GM18508 (cell line): ENCODE data around the gene ZNF516.

Source experiments
- ATAC-seq: cut with Tn5 transposase; IDR thresholded peaks from one replicate; pipeline ENCODE4 v1.9.1; 2021; ENCODE audit warnings: moderate number of reproducible peaks; ENCODE audit not compliant: insufficient read depth, unreplicated experiment

The ZNF516 gene

DNA sequence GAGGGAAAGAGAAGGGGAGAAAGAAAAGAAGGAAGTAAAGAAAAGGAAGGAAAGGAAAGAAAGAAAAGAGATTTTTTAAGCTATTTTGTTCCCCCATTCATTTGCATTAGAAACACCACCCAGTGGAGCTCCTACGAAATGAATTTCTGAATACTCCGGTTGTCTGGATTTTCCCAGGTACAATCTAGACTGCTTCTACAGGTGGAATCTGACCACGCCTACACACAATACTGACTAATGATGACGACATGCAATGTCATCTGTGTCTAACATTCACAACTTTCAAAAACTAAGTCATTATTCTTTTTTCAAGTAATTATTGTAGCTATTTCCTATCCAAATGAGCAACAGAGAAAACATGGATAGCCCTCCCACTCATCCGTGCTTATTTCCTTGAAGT, 121.7 kb downstream of the ZNF516 start:
- ATAC-seq: no peak

DNA sequence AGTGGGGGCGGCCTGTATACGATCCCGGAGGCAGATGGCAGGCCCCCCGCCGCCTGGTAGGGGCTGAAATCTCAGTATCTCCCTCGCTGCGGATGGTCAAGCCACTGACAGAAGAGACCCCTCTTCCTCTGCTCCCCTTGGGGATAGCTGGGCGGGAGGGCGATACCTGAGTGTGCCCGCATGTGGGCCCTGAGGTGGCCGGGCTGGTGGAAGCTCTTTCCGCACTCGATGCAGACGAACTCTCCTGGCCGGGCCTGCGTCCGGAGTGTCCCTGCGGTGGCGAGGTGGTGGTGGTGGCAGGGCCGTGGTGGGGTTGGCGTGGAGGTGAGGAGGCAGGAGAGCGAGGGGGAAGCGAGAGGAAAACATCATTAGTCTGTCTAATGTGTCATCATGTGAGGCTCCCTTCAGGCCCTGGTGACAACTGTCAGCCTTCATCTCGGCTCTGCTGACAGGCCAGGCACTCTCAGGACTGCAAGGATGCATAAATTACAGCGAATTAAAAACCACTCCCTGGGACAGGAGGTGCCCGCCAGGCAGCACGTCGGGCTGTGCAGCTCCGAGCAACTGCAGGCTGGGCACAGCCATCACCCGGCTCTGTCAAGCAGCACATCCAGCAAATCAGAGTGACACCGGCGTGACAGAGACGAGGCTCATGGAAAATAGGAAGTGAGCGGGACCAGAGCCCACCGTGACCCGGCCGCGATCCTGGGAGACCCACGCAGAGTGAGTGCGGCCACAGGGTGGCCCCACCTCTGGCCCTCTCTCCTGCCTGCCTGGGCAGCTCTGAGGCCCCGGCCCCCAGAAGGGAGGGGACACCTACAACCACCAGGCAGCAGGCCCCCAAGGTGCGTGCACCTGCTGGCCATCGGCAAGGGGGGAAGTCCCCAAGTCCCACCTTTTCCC, 123.5 kb downstream of the ZNF516 start:
- ATAC-seq: no peak

DNA sequence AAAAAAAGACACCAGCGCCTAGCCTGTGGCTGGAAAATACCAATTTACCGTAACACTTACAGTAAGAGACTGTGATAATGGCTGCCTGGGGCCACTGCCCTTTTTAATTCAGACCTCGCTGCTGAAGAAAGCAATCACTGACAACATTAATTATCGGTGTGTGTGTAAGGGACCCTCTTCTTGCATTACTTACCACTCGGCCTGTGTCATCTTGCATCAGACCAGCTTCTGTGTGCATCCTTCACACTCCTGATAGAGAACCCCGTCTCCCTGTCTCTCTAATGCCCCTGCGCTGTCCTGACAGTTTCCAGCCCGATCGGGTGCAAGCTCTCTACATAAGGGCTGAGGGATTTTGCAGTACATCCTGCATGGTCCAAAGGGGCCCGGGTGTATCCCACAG, 124.4 kb downstream of the ZNF516 start:
- no peak for ATAC-seq

DNA sequence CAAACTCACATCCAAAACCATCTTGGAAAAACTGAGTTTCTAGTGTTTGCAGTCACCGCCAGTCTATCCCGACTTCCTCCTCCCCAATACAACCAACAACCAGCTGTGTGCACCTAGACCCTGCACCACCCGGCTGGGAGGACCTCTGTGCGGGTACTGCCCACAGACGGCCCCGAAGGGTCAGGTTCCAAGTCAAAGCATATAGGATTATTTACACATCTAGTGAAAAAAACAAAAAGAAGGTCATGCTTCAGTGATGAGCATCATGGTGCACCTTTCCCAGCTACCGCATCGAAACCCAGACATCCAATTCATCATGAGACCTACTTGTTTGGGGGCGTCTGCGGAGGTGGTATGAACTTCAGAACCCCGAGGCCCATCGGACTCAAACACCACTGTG, 124.8 kb downstream of the ZNF516 start:
- ATAC-seq: no peak

DNA sequence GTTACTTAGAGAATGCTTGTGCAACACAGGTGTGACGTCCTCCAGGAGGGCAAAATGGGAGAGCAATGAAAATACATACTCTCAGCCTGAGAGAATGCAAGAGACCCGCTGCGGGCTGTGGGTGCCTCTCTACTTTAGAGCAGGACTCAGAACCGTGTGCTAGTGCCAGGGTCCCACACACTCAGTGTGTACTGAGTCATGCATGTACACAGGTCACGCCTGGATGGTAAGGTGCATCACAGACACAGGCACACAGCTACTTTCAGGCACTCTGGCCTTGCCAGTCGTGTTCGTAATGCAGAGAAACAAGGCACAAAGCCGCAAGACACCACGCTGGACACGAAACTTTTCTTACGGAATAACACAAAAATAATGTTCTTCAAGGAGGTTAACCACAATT, 125.3 kb downstream of the ZNF516 start:
- no peak for ATAC-seq

DNA sequence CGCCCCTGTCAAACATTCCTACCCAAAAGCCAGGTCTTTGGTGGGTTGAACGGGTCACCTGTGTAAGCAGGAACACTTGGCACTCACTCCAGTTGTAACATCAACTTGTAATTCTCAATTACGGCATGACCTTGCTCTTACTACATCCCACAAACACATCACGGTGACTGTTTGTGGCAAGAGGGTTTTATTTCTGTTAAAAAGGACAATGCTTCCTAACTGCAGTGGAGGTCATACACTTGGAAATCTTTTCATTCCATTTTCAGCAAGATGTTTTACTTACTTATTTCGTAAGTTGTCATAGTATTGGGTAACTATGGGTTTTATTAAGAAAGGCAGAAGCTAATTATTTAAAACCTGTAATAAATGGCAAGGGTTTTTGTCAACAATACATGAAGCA, 126.1 kb downstream of the ZNF516 start:
- no peak for ATAC-seq

DNA sequence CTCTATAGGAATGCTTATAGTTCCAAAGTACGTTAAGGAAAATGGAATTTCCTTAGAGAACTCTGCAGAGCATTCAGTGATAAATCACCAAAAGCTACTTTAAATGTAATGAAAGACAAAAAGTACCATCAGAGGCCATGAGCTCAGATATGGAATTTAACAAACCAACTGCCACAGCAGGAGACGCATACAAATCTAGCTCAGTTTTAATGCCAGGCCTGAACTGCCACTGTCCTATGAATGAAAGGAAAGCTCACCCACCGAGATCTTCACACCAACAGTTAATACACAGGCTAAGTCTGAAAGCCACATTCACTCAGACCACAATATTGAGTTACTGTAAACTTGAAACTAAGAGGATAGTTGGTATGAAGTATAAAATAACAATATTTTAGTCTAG, 126.8 kb downstream of the ZNF516 start:
- no peak for ATAC-seq

DNA sequence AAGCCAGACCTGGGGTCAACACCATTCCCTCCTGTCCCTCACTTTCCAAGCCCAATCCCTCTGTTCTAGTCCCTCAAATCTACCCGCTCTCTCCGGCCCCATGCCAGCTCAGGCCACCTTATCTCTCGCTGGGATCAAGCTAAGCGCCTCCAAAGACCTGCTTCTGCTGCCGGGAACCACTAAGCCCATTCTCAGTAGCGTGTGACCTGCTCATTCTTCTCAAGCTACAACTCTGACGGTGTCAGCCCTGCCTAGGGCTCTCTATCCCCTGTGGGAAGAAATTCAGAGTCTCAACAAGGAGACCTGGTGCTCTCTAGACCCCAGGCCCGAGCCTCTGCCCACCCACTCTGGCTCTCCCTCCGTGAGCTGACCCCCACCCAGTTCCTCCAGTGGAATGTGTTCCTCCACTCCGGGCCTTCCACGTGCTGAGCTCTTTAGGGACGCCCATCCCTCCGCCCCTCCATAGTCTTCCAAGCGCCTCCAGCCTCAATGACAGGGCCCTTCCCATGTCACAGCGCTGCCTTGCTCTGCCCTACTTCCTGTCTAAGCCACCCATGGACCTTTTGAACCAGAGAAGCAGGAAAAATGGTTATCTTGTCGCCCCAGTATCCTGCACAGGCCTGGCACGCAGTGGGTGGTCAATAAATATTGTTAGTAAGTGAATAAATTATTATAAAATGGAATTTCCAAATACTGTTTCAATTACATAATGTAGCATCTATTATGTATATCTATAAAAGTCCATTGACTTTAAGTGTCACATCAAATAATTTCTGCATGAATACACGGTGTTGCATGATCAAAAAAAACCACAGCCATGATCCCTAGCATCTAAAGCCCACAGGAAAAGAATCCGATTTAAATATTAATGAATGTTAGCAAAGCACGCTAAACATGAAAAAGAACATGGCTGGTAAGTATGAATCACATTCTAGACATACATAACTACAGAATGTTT, 127.6 kb downstream of the ZNF516 start:
- no peak for ATAC-seq

DNA sequence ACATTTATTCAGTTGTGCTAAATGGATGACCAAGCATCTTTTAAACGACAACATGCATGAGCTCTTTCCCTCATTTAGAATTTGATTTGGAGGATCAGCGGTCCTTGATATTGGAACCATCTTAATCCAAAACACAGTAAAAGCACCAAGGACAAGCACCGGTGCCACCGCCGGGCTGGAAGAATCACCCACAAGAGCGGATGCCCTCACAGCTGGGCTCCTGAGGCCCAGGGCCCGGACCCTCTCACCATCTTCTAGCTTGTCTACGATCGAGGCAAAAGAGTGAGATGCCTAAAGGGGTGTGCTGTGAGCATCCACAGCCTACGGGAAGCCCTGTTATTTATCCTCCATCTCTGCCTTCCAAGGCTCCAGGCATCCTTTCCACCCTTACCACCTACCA, 129.5 kb downstream of the ZNF516 start:
- ATAC-seq: no peak

DNA sequence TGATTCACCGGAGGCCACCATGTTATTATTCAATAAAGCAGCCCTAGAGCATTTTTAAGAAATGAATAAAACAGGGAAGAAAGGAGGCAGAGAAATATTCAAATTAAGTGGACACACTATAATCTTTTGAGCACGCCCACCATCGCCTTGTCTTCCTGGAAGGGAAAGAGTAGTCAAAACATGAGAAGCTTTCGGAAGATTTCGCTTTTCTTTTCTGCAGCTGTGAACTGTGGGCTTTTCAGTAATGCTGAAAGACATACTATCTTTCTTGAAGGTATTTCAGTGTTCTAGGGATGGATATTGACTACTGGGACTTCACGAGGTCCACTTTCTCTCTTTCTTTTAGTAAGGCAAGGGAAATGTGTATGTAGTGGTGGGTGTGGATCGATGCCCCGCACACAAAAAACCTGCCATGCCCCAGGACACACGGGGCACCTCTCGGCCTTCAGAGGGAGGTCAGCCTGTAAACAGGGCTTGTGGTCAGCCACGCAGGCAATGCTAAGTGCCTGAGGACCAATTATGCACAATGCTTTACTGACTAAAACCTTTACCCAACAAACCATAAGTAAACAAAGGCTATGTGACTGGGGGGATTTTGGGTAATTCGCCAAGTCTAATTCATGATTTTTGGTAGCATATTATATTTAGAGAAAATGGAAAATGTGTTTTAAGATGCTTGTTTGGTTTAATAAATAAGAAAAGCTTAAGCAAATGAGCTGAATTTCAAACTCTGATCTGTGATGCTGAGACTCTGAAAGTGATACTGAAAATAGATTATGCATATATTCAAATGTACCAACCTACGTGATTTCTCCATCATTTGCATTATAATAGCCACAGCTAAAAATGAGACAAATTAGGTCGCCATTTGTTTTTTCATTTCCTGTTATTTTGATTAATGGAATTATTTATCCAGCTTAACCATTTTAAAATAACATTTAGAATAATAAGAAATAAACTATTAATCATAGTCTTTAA, 130.5 kb downstream of the ZNF516 start:
- no peak for ATAC-seq

DNA sequence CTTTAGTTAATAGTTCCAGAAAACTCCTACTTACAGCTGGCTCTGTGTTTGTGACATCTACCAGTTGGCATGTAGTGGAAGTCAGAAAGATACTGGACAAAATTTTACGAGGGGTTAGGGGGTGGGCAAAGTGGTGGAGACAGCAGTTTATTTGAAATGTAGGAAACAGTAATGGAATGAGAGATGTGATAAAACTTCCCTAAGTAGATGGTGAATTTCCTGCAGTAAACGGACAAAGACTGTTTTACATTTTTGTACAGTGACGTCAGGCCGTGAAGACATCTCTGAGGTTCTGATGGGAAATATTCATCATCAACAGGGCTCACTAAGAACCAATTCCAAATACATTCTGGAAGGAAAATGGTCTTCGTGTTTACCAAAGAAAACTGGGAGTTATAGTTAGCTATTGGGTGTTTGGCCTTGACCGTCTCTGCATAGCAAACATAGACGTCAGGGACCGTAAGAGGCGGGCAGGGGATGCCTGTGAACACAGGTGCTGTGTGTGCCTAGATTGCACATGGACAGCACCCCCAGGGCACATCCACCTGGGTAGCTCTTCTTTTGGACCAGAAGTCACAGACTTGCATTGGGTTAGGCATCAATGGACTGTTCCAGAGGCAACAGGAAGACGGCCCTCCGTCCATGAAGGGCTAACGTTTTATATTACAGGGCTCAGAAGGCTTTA, 131.5 kb downstream of the ZNF516 start:
- ATAC-seq: no peak

DNA sequence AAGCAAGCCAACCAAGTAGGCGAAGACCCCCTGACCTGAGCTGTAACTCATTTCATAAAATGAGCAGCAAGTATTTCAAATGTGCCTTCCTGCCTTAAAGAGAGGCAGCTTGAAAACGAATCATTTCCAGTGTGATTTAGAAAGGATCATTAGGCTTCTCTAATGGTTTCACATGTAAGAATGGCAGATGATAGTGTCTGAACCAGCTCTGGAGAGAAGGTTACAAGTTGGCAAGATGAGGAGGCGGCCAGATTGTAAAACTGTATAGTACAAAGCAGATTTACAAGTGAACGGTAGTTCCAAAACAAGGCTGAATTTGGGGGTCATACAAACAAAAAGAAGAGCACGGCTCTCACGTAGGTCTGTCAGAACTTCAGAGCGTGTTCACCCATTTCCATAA, 132.4 kb downstream of the ZNF516 start:
- ATAC-seq: no peak

DNA sequence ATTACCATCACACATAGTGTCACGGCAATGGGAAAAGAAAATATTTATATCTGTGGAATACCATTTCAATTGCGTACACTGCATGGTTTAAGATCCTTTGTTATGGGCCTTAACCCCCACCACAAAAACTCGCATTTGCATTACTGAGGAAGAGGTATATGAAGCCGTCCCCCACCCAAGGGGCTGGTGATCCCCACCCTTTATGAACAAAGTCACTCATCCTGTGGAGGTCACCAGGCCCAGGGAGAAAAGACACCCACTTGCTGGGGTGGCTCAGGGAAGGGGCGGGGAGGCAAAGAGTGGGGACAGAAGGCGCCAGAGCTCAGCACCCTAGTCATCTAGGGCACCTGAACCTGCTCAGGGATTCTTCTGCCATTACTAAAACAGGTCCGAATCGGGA, 133.8 kb downstream of the ZNF516 start:
- no peak for ATAC-seq

DNA sequence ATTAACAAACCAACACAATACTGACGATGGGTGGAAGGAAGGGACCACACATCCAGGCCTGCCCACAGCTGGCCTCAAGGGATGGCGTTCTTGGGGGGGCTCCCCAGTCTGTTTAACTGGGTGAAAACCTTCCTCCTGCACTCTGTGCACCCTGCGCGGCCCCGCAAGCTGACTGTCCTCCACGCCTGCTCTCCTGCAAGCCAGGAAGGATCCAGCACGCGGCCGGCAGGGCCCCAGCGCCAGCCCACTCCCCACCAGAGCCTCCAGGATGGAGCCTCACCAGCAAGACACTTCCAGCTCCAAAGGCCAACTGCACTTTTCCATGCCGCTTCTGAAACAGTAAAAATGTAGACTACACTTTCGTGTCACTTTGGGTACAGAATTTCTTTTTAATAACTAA, 135.1 kb downstream of the ZNF516 start:
- no peak for ATAC-seq

DNA sequence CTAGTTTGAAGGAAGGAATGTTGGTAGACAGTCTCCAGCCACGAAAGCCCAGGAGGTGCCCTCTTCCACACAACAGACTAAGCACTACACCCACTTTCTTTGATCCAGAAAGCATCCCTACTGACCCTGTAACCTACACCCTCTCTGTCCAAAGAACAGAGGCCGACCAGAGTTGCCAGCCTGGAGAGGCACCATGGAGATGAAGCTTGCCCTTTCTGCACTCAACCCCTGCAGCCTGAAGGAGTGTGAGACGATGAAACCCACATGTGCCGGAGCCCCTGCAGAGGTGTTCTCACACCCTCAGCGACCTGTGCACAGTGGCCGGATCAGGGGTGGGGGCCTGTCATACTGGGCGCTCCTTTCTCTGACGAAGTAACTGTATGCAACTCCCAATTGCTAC, 136.3 kb downstream of the ZNF516 start:
- no peak for ATAC-seq

DNA sequence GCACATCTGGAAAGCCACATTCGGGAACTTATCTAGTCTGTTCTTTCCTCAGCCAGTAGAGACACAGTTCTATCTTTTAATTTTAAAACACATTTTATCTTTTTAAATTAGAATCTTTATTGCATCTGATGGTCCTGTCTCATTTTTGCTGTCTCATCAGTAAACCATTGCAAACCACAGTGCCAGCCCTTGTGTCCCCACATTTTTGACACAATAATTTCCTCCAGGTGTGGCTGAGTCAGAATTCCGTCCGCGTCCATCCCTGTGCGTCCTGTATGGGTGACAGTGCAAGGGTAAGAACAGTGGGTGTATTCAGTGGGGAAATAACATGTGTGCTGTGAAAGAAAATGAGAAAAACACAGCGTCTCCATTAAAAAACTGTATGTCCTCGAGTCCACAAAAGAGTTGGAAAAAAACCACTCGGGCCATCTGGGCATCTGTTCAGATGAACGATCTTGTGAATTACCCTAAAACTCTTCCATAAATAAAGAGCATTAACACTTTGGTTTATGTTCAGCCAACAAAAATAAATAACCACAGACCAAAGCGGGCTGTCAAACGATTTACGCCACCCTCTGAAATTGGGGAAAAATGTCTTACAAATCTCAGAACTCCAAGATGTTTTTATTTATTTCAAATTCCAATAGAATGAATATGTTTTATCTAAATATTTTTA, 137.3 kb downstream of the ZNF516 start:
- no peak for ATAC-seq

DNA sequence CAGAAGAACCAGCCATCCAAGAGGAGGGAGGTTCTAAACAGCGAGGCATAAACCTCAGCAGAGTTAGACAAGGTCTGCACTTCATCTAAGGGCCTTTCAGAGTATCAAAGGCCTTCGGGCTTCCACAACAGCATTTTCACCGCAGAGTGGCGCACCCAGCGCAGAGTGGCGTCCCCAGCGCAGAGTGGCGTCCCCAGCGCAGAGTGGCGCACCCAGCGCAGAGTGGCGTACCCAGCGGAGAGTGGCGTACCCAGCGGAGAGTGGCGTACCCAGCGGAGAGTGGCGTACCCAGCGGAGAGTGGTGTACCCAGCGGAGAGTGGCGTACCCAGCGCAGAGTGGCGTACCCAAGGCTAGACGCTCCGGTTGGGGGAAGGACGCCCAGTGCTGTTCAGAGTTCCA, 137.9 kb downstream of the ZNF516 start:
- no peak for ATAC-seq

DNA sequence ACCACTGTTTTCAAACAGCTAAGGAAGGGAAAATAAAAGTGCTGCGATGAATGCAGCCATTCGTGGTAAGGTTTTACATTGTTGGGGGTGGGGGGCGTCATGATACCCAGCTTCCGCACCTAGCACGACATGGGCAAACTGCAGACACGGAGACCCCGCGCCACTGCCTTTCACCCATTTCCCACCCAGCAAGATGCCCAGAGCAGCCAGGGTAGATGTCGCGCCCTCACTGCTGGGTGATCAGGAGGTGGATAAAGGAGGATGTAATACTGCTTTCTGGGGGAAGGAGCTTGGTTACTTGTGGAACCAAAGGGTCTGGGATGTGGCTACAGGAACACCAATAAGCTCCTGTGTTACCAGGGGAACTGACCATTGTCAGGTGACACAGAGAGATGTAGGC, 138.4 kb downstream of the ZNF516 start:
- no peak for ATAC-seq

DNA sequence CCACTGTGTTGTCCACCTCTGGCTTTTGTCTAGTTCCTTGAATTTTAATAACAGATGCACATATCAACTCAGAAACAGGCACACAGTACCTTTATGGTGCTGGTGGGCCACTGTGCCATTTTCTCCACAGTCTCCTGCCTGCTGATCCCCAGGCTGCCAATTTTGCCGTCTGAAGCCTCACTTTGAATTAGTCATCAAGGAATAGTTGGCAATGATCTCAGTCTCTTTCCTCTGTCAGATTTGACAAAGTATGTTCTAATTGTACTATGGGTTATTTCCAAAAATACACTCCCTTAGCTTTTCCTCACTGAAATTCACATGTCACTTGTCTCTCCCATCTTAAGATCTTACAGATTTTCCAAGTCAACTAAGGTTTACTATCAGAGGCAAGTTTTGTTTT, 140.7 kb downstream of the ZNF516 start:
- no peak for ATAC-seq
